CD14-positive monocyte (primary cell): ENCODE data around the gene MPP1. TPM values are rescaled to one million over a fixed set of nuclear protein-coding genes. Genes with fewer than 3 reads are reported as not detected.
"Not testable (repeated sequence)": the region's sequence is repeated elsewhere in the genome, so short reads cannot be mapped to it uniquely, and the experiment has no call there.

ENCODE experiments used
- DNase-seq, 3 donors: peaks; one replicate each; pipeline ENCODE4 v3.0.0-alpha.2; 2011 to 2022
- H2AFZ ChIP-seq: 2 replicates; pipeline ENCODE4 v1.6.0; 2012; ENCODE audit warnings: mild to moderate bottlenecking, low read depth, low read length, inconsistent platforms; ENCODE audit not compliant: insufficient read depth, poor library complexity, severe bottlenecking
- H3K27ac ChIP-seq, 2 donors: 1 replicate in 1 of 2; 2 replicates in 1 of 2; pipeline ENCODE4 v1.5.1; 2012 to 2013; ENCODE audit warnings: low read length in 2 of 2, control low read depth in 1 of 2, inconsistent platforms in 1 of 2, low read depth in 1 of 2, mild to moderate bottlenecking in 1 of 2
- H3K27me3 ChIP-seq, 2 donors: one replicate each; pipeline versions ENCODE4 v1.6.0 to v1.6.1; 2011 to 2013; ENCODE audit warnings: low read length in 2 of 2; ENCODE audit not compliant: control insufficient read depth in 2 of 2, insufficient read depth in 2 of 2
- H3K36me3 ChIP-seq, 2 donors: replicated peaks in 1 of 2; 1 replicate in 1 of 2; 2 replicates in 1 of 2; pipeline versions ENCODE4 v1.5.1 to v1.6.1; 2012 to 2013; ENCODE audit warnings: low read length in 2 of 2, control low read depth in 1 of 2, inconsistent platforms in 1 of 2, mild to moderate bottlenecking in 1 of 2; ENCODE audit not compliant: insufficient read depth in 2 of 2, control insufficient read depth in 1 of 2
- H3K4me1 ChIP-seq, 2 donors: 1 replicate in 1 of 2; 2 replicates in 1 of 2; pipeline versions ENCODE4 v1.5.1 to v1.6.1; 2012 to 2013; ENCODE audit warnings: low read length in 2 of 2, control low read depth in 1 of 2, inconsistent platforms in 1 of 2, mild to moderate bottlenecking in 1 of 2, moderate library complexity in 1 of 2; ENCODE audit not compliant: insufficient read depth in 2 of 2, control insufficient read depth in 1 of 2
- H3K4me2 ChIP-seq: replicated peaks from 2 replicates; pipeline ENCODE3; 2012; ENCODE audit warnings: low read length, moderate library complexity, mild to moderate bottlenecking; ENCODE audit not compliant: poor library complexity, severe bottlenecking; ENCODE audit errors: extremely low read depth
- H3K4me3 ChIP-seq, 3 experiments: fragments of 200-600 bp in 1 of 3; sonication (generic) in 1 of 3; replicated peaks in 1 of 3; 1 replicate in 2 of 3; 2 replicates in 1 of 3; pipeline ENCODE4 v1.5.1; 2011 to 2013; ENCODE audit warnings: low read length in 3 of 3, mild to moderate bottlenecking in 3 of 3, control low read depth in 2 of 3, low read depth in 2 of 3, inconsistent platforms in 1 of 3, moderate library complexity in 1 of 3
- H3K79me2 ChIP-seq: 2 replicates; pipeline ENCODE4 v1.6.0; 2012; ENCODE audit warnings: mild to moderate bottlenecking, control low read depth, inconsistent platforms, low read length, moderate library complexity; ENCODE audit not compliant: insufficient read depth
- H3K9ac ChIP-seq: 2 replicates; pipeline ENCODE4 v1.6.0; 2017; ENCODE audit warnings: low read length, mild to moderate bottlenecking; ENCODE audit not compliant: insufficient read depth, poor library complexity, severe bottlenecking
- H3K9me3 ChIP-seq, 2 donors: replicated peaks in 1 of 2; 1 replicate in 1 of 2; 2 replicates in 1 of 2; pipeline versions ENCODE4 v1.5.1 to v1.6.1; 2012 to 2013; ENCODE audit warnings: low read length in 2 of 2, control low read depth in 1 of 2; ENCODE audit not compliant: control insufficient read depth in 1 of 2, insufficient read depth in 1 of 2
- H4K20me1 ChIP-seq: 2 replicates; pipeline ENCODE4 v1.6.0; 2012; ENCODE audit warnings: mild to moderate bottlenecking, low read length, control low read depth, moderate library complexity; ENCODE audit not compliant: insufficient read depth
- H3K27ac Mint-ChIP-seq, 7 donors: one replicate each; pipeline ENCODE4 v1.8.0; 2020; ENCODE audit warnings: mild to moderate bottlenecking in 7 of 7, mixed read lengths in 7 of 7, moderate library complexity in 6 of 7, inconsistent platforms in 2 of 7
- H3K27me3 Mint-ChIP-seq, 3 donors: one replicate each; pipeline ENCODE4 v1.8.0; 2021 to 2022; ENCODE audit warnings: low read depth in 3 of 3, mild to moderate bottlenecking in 3 of 3, mixed read lengths in 3 of 3, moderate library complexity in 3 of 3, inconsistent platforms in 1 of 3
- H3K36me3 Mint-ChIP-seq, 2 donors: one replicate each; pipeline ENCODE4 v1.8.0; 2020; ENCODE audit warnings: mixed read lengths in 2 of 2, inconsistent platforms in 1 of 2, mild to moderate bottlenecking in 1 of 2
- H3K4me1 Mint-ChIP-seq: one replicate; pipeline ENCODE4 v1.8.0; 2020; ENCODE audit warnings: mild to moderate bottlenecking, mixed read lengths
- H3K4me3 Mint-ChIP-seq, 2 donors: one replicate each; pipeline ENCODE4 v1.8.0; 2020; ENCODE audit warnings: mild to moderate bottlenecking in 2 of 2, mixed read lengths in 2 of 2, moderate library complexity in 1 of 2
- H3K9me3 Mint-ChIP-seq, 7 donors: one replicate each; pipeline ENCODE4 v1.8.0; 2020 to 2022; ENCODE audit warnings: mixed read lengths in 7 of 7, mild to moderate bottlenecking in 6 of 7, moderate library complexity in 6 of 7, inconsistent platforms in 2 of 7
- WGBS: methylation state at CpG from one replicate; pipeline ENCODE4 v1.1.5; 2013; ENCODE audit warnings: missing lambda C conversion rate; ENCODE audit not compliant: insufficient coverage; 5-methylcytosine and 5-hydroxymethylcytosine counted together
- intact Hi-C, 2 donors: fragments of 100-400 bp; cut with micrococcal nuclease; formaldehyde crosslinking; loops; one replicate each; pipeline versions ENCODE4 v1.15.0 to v1.15.1; 2023
- polyA plus RNA-seq, 3 donors: library from polyadenylated mRNA; depleted of rRNA in 1 of 3; unstranded in 2 of 3; stranded (reverse) in 1 of 3; fragments of 300-500 nt in 2 of 3; fragments of >200 nt in 1 of 3; fragmentation: Illumina TruSeq in 2 of 3; gene quantifications; 1 replicate in 2 of 3; 2 replicates in 1 of 3; pipeline ENCODE4 v1.2.3, GENCODE V29; 2012 to 2021
- TF ChIP-seq, protein P1 (sequence below): fragments of 200-600 bp; IDR thresholded peaks from one replicate; pipeline ENCODE4 v1.8.0; 2022; ENCODE audit warnings: antibody characterized with exemption, mild to moderate bottlenecking

The MPP1 gene
- polyA plus RNA-seq, 3 donors: 120 to 139 (median 135) TPM

DNA sequence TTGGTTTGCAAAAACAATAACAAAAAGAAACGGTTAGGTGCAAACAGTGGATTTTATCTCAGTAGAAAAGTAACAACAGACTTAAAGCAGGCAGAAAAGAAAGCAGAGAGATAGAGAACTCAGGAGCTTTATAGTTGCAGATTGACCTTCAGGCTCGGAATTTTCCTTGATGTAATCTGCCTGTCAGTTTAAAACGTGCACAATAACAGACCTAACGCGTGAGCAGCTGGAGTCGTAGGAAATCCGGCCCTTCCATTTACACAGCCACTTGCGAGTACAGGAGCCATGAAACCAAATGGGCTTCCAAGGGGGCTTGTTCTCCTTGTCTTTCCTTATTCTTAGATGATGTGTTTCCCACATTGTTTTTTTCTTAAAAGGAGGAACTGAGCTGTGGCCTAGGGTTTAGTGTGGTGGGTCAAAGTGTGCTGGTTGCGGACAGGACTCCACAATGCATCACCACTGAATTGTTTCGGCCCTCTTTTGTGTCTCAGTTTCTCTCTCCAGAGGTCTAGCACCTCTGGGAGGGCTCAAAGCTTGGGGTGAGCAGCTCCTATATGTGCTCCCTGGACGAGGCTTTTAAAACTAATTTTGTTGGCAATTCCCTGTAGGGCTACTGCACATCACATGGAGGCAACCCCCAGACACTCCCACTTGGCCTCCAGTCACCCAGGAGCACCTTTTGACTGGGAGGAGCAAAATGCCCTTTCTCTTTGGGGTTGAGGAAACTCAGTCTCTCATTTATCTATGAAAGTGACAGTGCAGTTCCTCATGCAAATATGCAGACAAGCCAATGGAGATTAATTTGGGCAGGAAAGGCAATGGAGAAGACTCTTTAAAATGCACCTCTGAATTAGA, 13.9 kb upstream of the MPP1 start:
- Histone ChIP-seq H3K4me2 (no peak overlapping the region), H3K36me3 (no peaks in the 10 kb centered on the region), H3K9ac (no peak overlapping the region), H2AFZ (no peak overlapping the region), H3K79me2 (no peaks in the 10 kb centered on the region), H4K20me1 (no peaks in the 10 kb centered on the region), H3K27ac (no peak overlapping the region), H3K4me3 (no peak overlapping the region), H3K4me1 (no peaks in the 10 kb centered on the region), H3K27me3 (no peaks in the 10 kb centered on the region), H3K9me3 (no peaks in the 10 kb centered on the region)
- H3K36me3 Mint-ChIP-seq: no peaks in the 10 kb centered on the region
- 95% methylated on average over 4 of the region's 11 CpGs for WGBS
- H3K27ac Mint-ChIP-seq: peak overlapping the region in 1 of 7 donors; percentile 4
- TF ChIP-seq, protein P1, sequence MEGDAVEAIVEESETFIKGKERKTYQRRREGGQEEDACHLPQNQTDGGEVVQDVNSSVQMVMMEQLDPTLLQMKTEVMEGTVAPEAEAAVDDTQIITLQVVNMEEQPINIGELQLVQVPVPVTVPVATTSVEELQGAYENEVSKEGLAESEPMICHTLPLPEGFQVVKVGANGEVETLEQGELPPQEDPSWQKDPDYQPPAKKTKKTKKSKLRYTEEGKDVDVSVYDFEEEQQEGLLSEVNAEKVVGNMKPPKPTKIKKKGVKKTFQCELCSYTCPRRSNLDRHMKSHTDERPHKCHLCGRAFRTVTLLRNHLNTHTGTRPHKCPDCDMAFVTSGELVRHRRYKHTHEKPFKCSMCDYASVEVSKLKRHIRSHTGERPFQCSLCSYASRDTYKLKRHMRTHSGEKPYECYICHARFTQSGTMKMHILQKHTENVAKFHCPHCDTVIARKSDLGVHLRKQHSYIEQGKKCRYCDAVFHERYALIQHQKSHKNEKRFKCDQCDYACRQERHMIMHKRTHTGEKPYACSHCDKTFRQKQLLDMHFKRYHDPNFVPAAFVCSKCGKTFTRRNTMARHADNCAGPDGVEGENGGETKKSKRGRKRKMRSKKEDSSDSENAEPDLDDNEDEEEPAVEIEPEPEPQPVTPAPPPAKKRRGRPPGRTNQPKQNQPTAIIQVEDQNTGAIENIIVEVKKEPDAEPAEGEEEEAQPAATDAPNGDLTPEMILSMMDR: no peak
- H3K4me3 Mint-ChIP-seq: no peak overlapping the region
- intact Hi-C loops: no loop called here
- no peak for DNase-seq
- H3K27me3 Mint-ChIP-seq: peaks cover 0 to 2% (median 0%) of the 10 kb centered on the region in 3 donors
- peaks cover 0 to 8% (median 6%) of the 10 kb centered on the region in 7 donors for H3K9me3 Mint-ChIP-seq
- H3K4me1 Mint-ChIP-seq: no peaks in the 10 kb centered on the region

DNA sequence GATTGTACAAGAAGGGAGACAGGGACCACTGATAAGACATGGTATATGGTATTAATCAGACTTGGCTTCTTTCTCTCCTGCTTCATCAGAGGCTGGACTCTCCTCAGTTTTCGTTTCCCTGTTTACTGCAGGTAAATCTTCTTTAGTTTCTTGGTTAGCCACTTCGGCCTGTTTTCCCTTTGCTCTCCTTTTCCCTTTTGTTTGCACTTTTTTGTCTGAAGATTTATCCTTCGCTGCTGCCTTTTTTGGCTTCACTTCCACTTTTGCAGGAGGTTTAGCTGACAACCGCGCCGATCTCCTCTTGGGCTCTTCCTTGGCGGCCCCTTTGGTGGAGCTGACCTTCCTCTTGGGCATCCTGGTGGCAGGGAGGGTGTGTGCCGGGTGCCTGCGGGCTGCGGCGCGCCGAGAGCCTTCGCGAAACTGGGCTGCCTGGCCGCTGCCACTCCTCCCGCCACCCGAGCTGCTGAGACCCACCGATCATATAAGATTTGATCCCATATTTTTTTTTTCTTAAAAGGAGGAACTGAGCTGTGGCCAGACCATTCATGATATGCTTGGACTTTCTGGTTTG, 11.8 kb upstream of the MPP1 start:
- H3K79me2 ChIP-seq, H3K27ac Mint-ChIP-seq, H3K27ac ChIP-seq, H3K27me3 ChIP-seq, intact Hi-C loops, DNase-seq, H3K9me3 Mint-ChIP-seq, H3K36me3 ChIP-seq, H3K4me3 Mint-ChIP-seq, H3K36me3 Mint-ChIP-seq, H4K20me1 ChIP-seq, H3K9me3 ChIP-seq, H3K4me1 Mint-ChIP-seq, H3K4me1 ChIP-seq, H3K9ac ChIP-seq, H3K4me3 ChIP-seq, H2AFZ ChIP-seq, H3K4me2 ChIP-seq, H3K27me3 Mint-ChIP-seq: not testable (repeated sequence)
- WGBS: no CpG with 5 or more reads among the region's 19 CpGs

DNA sequence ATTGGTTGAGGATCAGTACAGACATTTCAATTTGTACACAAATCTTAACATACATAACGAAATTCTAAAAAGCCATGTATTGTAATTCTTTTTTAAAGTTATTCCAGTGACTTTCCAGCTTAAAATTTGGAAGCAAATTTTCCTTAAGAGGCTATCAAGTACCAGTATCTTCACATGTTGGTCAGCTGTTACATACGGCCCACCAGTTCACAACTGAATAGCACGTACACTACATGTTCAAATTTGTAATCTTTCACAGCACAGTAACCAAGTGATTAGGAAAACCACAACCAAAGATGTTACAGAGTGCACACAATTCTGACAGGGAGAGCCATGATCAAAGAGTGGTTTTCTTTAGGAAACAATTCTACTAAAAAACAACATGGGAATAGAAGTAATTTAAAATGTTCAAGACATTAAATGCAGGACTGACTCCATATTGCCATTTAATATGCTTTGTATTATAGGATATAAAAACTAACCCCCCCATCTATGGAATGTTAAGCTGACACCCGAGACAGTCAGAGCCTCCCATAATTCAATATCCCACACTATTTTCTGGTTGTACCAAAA, 11.1 kb upstream of the MPP1 start:
- intact Hi-C loops, H3K27ac ChIP-seq, H3K27me3 Mint-ChIP-seq, H3K4me1 ChIP-seq, H2AFZ ChIP-seq, H3K27me3 ChIP-seq, H3K4me3 ChIP-seq, H4K20me1 ChIP-seq, DNase-seq, H3K27ac Mint-ChIP-seq, H3K4me2 ChIP-seq, H3K36me3 Mint-ChIP-seq, H3K4me1 Mint-ChIP-seq, H3K36me3 ChIP-seq, H3K4me3 Mint-ChIP-seq, H3K79me2 ChIP-seq, H3K9ac ChIP-seq, H3K9me3 ChIP-seq, H3K9me3 Mint-ChIP-seq: not testable (repeated sequence)
- WGBS: no CpG with 5 or more reads among the region's 4 CpGs
